Lower lobe of right lung (tissue), 2 donors: ENCODE data around the gene RBFA. TPM values are rescaled to one million over a fixed set of nuclear protein-coding genes. Genes with fewer than 3 reads are reported as not detected.

Source experiments
- ATAC-seq, 2 donors: fragments of 200-7000 bp; cut with Tn5 transposase; one replicate each; pipeline ENCODE4 v1.9.1; 2020 to 2022; ENCODE audit warnings: mild to moderate bottlenecking in 2 of 2, moderate library complexity in 2 of 2
- DNase-seq: peaks from one replicate; pipeline ENCODE4 v3.0.0-alpha.2; 2020
- H3K27ac ChIP-seq: fragments of 200-600 bp; one replicate; pipeline ENCODE4 v1.8.0; 2022
- H3K27me3 ChIP-seq: fragments of 200-600 bp; one replicate; pipeline ENCODE4 v1.8.0; 2022; ENCODE audit warnings: low read depth
- H3K36me3 ChIP-seq: fragments of 200-600 bp; one replicate; pipeline ENCODE4 v1.8.0; 2022; ENCODE audit warnings: mild to moderate bottlenecking
- H3K4me1 ChIP-seq: fragments of 200-600 bp; one replicate; pipeline ENCODE4 v1.8.0; 2022
- H3K4me3 ChIP-seq: fragments of 200-600 bp; one replicate; pipeline ENCODE4 v1.8.0; 2022; ENCODE audit warnings: mild to moderate bottlenecking
- H3K9me3 ChIP-seq: fragments of 200-600 bp; one replicate; pipeline ENCODE4 v1.8.0; 2022
- intact Hi-C: fragments of 100-400 bp; cut with DNase I; formaldehyde crosslinking; loops from one replicate; pipeline ENCODE4 v1.11.0; 2022
- total RNA-seq: library from RNA; stranded (reverse); fragmentation: NEBNext Ultra II Directional; extraction: Animal tissue kit (Norgen Biotek cat#: 25700); gene quantifications from one replicate; pipeline ENCODE4 v1.2.1, GENCODE V29; 2021
- TF ChIP-seq, protein P1 (sequence below): fragments of 200-600 bp; IDR thresholded peaks from one replicate; pipeline ENCODE4 v1.8.0; 2022; ENCODE audit warnings: antibody characterized with exemption, mild to moderate bottlenecking
- donor health status: DM: no; HTN: yes; CAD: no; lungs with severe emphysema.

The RBFA gene
- total RNA-seq, 1 donor from 2014 or later, result 14.8 TPM

DNA sequence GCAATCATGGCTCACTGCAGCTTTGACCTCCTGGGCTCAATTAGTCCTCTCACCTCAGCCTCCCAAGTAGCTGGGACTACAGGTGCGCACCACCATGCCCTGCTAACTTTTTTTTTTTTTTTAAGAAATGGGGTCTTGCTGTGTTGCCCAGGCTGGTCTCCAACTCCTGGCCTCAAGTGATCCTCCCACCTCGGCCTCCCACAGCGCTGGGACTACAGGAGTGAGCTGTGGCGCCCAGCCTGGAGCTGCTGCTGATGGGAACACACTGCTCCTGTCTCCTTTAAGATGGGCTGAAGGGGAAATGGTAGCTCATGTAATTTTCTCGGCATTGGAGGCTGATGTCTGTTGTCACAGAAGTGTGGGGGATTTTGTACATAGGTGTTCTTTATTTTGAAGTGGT, 39.9 kb downstream of the RBFA start:
- H3K4me1 ChIP-seq, result no peaks in the 10 kb centered on the region
- H3K9me3 ChIP-seq, result no peaks in the 10 kb centered on the region
- ATAC-seq (no peak), DNase-seq (no peak)
- intact Hi-C loops, result no loop called here
- no peaks in the 10 kb centered on the region for H3K27me3 ChIP-seq
- no peak overlapping the region for H3K27ac ChIP-seq
- H3K36me3 ChIP-seq, result no peaks in the 10 kb centered on the region
- H3K4me3 ChIP-seq, result no peak overlapping the region
- TF ChIP-seq, protein P1, sequence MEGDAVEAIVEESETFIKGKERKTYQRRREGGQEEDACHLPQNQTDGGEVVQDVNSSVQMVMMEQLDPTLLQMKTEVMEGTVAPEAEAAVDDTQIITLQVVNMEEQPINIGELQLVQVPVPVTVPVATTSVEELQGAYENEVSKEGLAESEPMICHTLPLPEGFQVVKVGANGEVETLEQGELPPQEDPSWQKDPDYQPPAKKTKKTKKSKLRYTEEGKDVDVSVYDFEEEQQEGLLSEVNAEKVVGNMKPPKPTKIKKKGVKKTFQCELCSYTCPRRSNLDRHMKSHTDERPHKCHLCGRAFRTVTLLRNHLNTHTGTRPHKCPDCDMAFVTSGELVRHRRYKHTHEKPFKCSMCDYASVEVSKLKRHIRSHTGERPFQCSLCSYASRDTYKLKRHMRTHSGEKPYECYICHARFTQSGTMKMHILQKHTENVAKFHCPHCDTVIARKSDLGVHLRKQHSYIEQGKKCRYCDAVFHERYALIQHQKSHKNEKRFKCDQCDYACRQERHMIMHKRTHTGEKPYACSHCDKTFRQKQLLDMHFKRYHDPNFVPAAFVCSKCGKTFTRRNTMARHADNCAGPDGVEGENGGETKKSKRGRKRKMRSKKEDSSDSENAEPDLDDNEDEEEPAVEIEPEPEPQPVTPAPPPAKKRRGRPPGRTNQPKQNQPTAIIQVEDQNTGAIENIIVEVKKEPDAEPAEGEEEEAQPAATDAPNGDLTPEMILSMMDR, result no peak

DNA sequence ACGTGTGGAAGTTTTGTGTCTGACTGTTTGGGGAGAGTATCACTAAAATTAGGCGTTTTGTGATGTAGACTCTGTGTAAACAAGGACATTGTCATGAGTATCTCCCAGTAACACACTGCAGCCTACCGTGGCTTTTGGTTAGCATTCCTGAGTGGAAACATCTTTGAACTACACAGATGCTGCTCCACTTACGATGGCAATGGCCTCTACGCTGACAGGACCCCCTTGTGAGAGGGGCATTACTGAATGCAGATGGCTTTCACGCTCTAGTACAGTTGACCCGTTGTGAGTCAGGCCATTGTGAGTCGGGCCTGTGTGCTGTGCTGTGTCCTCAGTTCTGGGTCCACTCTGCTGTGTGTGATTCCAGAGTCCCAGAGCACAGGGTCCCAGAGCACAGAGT, 40.5 kb downstream of the RBFA start:
- no peaks in the 10 kb centered on the region for H3K27me3 ChIP-seq
- intact Hi-C loops, result no loop called here
- H3K4me1 ChIP-seq, result no peaks in the 10 kb centered on the region
- H3K4me3 ChIP-seq, result no peak overlapping the region
- no peaks in the 10 kb centered on the region for H3K36me3 ChIP-seq
- TF ChIP-seq, protein P1, result no peak
- H3K27ac ChIP-seq, result no peak overlapping the region
- no peaks in the 10 kb centered on the region for H3K9me3 ChIP-seq
- DNase-seq (no peak), ATAC-seq (no peak)

DNA sequence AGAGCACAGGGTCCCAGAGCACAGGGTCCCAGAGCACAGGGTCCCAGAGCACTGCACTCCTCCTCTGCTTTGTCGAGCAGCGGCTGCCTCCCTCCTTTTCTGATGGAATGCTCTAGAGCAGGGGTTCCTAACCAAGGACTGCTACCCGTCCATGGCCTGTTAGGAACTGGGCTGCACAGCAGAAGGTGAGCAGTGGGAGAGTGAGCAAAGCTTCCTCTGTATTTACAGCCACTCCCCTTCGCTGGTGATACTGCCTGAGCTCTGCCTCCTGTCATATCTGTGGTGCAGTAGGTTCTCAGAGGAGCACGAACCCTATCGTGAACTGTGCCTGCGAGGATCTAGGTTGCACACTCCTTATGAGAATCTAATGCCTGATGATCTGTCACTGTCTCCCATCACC, 41.7 kb downstream of the RBFA start:
- Histone ChIP-seq H3K27me3 (no peaks in the 10 kb centered on the region), H3K9me3 (no peaks in the 10 kb centered on the region), H3K27ac (no peak overlapping the region), H3K4me1 (no peaks in the 10 kb centered on the region), H3K36me3 (no peaks in the 10 kb centered on the region), H3K4me3 (no peak overlapping the region)
- intact Hi-C loops, result no loop called here
- no peak for ATAC-seq
- TF ChIP-seq, protein P1, result no peak
- no peak for DNase-seq

DNA sequence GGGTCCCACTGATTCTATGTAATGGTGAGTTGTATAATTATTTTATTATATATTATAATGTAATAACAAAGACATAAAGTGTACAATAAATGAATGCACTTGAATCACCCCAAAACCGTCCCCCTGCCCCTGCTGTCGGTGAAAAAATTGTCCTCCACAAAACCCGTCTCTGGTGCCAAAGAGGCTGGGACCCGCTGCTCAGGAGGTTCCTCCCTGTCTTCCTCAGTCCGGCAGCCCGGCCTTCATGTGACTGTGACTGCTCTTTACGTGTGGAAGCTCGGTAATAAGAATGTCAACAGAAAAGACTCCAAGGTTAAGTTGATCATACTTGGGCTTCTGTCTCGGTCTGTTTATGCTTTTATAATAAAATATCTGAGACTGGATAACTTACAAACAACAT, 42.1 kb downstream of the RBFA start:
- H3K36me3 ChIP-seq, result no peaks in the 10 kb centered on the region
- TF ChIP-seq, protein P1, result no peak
- H3K9me3 ChIP-seq, result no peaks in the 10 kb centered on the region
- no peaks in the 10 kb centered on the region for H3K4me1 ChIP-seq
- ATAC-seq (no peak), DNase-seq (no peak)
- H3K27ac ChIP-seq, result no peak overlapping the region
- no peak overlapping the region for H3K4me3 ChIP-seq
- intact Hi-C loops, result no loop called here
- no peaks in the 10 kb centered on the region for H3K27me3 ChIP-seq

DNA sequence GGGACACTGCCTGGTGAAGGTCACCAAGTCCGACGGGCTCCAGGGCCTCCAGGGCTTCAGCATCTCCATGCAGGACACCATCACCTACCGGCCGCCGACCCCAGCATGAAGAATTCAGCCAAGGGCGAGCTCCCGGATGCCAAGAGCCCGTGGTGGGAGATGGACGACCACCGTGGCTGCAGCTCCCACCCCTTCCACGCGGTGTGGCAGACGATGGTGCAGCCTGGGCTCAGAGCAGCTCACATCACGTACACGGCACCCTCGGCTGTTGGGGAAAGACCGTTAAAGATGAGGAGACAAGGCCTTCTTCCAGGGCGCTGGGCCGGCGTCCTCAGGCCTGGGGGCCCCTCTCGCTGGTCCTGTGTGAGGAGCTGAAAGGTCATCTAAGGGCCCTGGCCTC, 43.6 kb downstream of the RBFA start:
- no peak overlapping the region for H3K27ac ChIP-seq
- ATAC-seq, result no peak
- H3K9me3 ChIP-seq, result no peaks in the 10 kb centered on the region
- no peaks in the 10 kb centered on the region for H3K4me1 ChIP-seq
- no peak overlapping the region for H3K4me3 ChIP-seq
- no peaks in the 10 kb centered on the region for H3K36me3 ChIP-seq
- no peak for DNase-seq
- H3K27me3 ChIP-seq, result no peaks in the 10 kb centered on the region
- intact Hi-C loops, result no loop called here
- TF ChIP-seq, protein P1, result no peak

Other genes starting within 250 kb of the RBFA start
- 0.50 TPM for gene KCNG2, start 236.5 kb upstream of the RBFA start, total RNA-seq
- 54.2 TPM for gene SLC66A2, start 82.8 kb upstream of the RBFA start, total RNA-seq
- gene HSBP1L1, start 69.8 kb upstream of the RBFA start, total RNA-seq, result 46.6 TPM
- gene TXNL4A, start 45.9 kb upstream of the RBFA start, total RNA-seq, result 78.7 TPM
- gene ADNP2, start 74.8 kb downstream of the RBFA start, total RNA-seq, result 16.5 TPM
- gene PARD6G, start 213.1 kb downstream of the RBFA start, total RNA-seq, result 7.3 TPM